ENCODE measurements around the gene SPTAN1.

Gene SPTAN1

GRCh38 chr9:128600099-128600498 lies 47.7 kb downstream of the SPTAN1 start:
- no peak for DNase-seq (ENCODE audit: low read depth)

GRCh38 chr9:128603697-128604096 lies 51.3 kb downstream of the SPTAN1 start:
- no peak for DNase-seq (ENCODE audit: low read depth)

DNA sequence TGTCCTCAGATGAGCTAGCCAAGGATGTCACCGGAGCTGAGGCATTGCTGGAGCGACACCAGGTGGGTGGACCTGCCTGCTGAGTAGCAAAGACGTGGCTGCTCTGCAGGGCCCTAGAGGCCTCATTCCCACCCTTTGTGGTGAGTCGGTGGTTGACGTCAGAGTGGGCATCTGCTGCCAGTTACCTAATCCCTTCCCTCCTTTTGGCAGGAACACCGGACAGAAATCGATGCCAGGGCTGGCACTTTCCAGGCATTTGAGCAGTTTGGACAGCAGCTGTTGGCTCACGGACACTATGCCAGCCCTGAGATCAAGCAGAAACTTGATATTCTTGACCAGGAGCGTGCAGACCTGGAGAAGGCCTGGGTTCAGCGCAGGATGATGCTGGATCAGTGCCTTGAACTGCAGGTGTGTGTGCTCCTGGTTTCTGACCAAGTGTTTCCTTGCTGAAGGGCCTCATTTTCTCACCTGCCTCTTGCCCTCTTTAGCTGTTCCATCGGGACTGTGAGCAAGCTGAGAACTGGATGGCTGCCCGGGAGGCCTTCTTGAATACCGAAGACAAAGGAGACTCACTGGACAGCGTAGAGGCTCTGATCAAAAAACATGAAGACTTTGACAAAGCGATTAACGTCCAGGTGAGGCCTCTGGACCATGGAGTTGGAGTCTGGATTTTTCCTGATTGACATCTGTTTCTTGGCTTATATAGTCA lies 55.4 kb downstream of the SPTAN1 start:
- no peak for DNase-seq (ENCODE audit: low read depth)

GRCh38 chr9:128610897-128611296 lies 58.5 kb downstream of the SPTAN1 start:
- no peak for DNase-seq (ENCODE audit: low read depth)

GRCh38 chr9:128611600-128612394 lies 59.4 kb downstream of the SPTAN1 start:
- no peak for DNase-seq (ENCODE audit: low read depth)

DNA sequence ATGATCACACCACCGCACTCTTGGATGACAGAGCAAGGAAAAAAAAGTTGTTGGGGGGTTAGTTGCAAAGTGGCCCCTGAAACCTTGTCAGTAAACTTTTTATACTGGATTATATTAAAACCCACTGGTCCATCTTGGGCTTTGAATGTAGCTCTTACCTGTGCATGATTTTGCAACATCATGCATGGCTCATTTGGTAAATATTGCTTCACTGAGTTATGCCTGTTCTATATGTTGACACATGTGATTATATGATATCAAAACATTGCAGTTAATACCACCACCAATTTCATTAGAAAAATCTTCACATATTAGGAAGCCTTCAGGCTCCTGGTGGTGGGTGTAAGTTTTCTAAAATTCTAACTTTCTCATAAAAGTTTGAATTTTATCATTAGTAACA lies 62.3 kb downstream of the SPTAN1 start:
- no peak for DNase-seq (ENCODE audit: low read depth)

DNA sequence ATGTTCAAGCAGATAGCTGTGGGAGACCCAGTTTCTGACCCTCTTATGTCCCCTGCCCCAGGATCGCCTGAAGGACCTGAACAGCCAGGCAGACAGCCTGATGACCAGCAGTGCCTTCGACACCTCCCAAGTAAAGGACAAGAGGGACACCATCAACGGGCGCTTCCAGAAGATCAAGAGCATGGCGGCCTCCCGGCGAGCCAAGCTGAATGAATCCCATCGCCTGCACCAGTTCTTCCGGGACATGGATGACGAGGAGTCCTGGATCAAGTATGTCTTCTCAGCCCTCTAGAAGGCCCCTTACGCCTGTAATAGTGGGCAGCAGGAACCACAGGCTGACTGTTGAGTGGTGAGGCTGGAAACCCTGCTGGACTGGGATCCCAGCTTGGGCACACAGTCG lies 63.2 kb downstream of the SPTAN1 start:
- DNase-seq (ENCODE audit: low read depth) = no peak

DNA sequence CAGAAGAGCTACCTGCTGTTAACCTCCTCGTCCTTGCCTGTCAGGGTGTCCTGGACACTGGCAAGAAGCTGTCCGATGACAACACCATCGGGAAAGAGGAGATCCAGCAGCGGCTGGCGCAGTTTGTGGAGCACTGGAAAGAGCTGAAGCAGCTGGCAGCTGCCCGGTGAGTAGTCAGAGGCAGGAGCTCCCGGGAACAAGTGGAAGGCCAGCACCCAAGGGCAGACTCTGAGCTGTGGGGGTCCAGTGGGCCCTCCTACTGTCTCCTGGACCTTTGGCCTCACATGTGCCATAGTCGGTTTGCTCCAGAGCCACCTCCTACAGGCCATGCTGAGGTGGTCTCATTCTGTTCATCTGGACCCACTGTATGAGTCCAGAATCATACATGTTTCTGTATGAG lies 65.6 kb downstream of the SPTAN1 start:
- DNase-seq (ENCODE audit: low read depth) = no peak

DNA sequence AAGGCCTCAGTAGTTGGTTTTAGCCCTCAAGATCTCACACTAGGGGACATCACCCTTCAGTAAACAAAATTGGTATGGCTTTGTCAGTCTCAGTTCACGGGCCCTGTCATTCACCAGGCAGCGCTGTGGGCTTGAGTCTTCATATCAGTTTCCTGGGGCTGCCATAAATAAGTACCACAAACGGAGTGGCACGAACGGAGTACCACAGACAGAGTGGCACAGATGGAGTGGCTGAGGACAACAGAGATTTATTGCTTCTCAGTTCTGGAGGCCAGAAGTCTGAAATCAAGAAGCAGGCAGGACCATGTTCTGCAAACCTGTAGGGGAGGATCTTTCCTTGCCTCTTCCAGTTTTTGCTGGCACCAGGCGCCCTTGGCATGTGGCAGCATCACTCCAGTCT lies 66.7 kb downstream of the SPTAN1 start:
- no peak for DNase-seq (ENCODE audit: low read depth)

DNA sequence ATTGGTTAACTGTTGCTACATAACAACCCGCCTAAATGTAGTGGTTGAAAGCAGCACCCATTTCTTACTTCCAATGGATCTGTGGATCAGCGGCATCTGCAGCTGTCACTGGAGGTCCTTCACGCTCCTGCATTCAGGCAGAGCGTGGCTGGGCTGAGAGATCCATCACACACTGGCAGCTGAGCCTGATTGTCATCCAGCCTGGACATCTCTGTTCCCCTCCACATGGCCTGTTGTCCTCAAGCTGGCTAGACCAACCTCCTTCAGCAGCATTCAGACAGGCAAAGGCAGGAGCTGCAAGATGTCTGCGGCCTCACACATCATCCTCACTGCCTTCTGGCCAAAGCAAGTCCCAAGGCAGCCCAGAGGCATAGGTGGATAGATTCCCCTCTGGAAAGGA lies 67.4 kb downstream of the SPTAN1 start:
- no peak for DNase-seq (ENCODE audit: low read depth)

DNA sequence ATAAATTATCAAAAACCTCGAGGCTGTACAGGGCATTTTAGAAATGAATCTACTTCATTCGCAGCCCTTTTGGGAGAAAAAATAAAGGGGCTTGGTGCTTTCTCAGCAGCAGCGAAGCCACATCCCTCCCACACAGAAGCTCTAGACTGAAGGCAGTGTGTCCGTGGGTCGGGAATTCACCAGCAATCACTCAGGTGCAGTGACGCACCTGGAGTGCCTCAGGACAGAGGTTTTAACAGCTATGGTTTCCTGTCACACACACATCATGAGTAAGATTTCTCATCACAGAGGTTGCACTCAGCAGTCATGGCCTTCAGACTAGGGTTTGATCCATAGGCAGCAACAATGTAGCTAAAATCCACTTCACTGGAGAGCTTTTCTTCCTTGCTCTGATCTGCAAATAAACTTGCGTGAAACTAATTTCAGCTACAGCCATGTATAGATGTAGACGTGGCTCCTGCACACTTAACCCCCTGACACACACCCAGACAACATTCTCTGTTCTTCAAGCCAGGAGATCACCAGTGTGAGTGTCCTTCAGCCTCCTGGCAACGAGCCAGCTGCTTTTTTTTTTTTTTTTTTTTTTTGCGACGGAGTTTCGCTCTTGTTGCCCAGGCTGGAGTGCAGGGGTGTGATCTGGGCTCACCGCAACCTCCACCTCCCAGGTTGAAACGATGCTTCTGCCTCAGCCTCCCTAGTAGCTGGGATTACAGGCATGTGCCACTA lies 69.5 kb downstream of the SPTAN1 start:
- DNase-seq (ENCODE audit: low read depth) = no peak

DNA sequence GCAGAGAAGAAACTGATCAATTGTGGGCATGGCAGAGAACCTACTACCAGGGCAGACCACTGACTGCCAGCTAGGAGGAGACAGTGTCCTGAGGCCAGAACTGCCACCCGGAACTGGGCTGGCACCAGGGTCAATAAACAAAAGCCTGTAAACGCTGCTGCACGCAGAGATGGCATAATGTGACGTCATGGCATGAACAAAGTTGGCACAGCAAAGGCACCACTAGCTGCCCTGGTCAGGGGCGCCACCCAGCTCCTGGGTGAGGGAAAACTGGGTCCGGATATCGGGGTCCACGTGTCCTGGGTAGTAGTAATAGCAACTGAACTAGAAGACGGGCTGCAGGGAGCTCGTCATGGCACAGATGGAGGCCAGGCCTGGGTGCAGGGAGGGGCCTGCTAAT lies 72.2 kb downstream of the SPTAN1 start:
- no peak for DNase-seq (ENCODE audit: low read depth)

GRCh38 chr9:128625391-128626146 lies 73.2 kb downstream of the SPTAN1 start:
- no peak for DNase-seq (ENCODE audit: low read depth)

DNA sequence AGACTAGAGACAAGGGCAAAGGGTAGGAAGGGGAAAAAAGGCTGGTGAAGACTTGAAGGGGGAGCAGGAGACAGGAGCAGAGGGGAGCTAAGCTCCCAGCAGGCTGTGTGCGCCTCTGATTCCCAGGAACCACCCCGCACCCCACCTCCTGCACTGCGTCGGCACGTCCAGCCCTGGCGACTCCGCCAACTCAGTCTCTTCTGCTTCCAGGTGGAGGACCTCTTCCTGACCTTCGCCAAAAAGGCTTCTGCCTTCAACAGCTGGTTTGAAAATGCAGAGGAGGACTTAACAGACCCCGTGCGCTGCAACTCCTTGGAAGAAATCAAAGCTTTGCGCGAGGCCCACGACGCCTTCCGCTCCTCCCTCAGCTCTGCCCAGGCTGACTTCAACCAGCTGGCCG lies 73.8 kb downstream of the SPTAN1 start:
- no peak for DNase-seq (ENCODE audit: low read depth)

DNA sequence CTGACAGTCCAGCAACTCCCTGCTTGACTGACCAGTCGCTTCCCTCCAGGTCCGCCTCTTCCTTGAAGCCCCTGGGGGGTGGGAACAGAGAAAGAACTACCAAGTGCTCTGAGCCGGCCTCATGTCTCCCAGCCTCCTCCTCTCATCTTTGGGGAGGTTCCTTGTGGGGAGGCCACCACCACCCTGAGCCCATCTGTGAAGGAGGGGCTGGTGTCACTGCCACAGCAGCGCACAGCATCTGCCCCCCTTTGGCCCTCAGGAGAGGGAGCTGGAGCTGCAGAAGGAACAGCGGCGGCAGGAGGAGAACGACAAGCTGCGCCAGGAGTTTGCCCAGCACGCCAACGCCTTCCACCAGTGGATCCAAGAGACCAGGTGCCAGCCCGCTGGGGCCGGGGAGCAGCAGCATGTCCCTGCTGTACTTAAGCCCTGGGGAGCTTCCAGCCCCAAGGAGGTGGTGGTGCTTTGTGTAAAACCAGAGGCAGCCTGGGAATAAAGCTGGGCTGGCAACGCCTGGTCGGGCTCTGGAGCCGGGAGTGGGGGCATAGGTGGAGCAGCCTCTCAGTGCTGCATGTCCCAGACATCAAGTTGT lies 74.8 kb downstream of the SPTAN1 start:
- no peak for DNase-seq (ENCODE audit: low read depth)

- DNase-seq (ENCODE audit: low read depth) = no peak
Measured at GRCh38 chr9:128627906-128628305, 75.5 kb downstream of the SPTAN1 start.

DNA sequence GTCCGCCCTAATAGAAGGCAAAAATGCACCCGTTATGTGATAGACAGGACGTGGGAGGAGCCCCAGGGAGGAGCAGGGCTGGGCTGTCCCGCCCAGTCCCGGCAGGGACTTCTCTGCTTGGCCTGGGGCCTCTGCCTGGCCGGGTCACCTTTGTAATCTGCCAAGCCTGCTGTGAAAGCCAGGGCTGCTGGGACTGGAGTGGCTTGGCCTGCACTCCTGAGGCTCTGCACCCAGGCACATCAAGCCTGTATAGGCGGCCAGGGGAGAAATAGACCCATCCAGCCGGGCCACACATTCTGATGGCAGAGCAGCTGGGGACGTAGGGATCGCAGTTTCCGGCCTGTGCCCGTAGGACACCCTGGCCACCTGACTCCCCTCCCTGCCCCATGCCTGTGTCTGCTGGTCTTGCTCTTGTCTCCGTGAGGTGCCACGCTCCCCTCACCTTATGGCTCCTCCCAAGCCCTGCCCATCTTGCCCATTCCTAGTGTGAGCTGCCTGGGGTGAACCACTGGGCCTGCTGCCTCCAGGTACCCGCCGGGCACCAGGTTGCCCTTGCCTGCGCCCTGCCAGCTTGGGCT lies 76.2 kb downstream of the SPTAN1 start:
- DNase-seq (ENCODE audit: low read depth) = no peak

- DNase-seq (ENCODE audit: low read depth) = no peak
Measured at GRCh38 chr9:128629136-128629535, 76.7 kb downstream of the SPTAN1 start.

DNA sequence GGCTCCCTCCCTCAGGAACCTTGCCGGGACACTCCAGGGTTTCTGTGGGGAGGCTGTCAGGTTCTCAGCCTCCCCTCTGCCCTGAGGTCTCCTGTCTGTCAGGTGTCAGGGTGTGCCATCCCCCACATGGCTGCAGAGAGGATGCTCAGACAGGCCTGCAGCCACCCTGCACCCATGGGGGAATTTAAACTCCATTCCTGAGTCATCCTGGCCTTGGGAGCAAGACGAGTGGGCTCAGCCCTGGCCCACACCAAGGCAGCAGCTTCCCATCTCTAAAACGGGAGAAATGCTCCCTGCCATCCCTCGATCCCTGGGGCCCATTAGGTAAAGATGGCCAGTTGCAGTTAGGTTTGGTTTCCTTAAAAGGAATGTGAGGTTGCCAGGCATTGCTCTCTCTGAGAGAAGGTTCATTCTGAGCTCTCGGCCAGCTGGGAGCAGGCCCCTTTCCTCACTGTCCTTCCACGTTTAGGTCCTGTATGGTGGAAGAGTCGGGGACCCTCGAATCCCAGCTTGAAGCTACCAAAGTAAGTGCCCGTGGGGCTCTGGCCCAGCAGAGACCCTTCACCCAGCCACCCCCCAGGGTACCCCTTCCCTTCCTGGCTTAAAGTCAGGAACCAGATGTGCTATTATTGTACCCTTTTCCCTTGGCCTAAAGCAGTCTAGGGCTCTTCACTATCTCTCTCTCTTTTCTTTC lies 77.6 kb downstream of the SPTAN1 start:
- DNase-seq (ENCODE audit: low read depth) = no peak

GRCh38 chr9:128631636-128632035 lies 79.2 kb downstream of the SPTAN1 start:
- DNase-seq (ENCODE audit: low read depth) = no peak

DNA sequence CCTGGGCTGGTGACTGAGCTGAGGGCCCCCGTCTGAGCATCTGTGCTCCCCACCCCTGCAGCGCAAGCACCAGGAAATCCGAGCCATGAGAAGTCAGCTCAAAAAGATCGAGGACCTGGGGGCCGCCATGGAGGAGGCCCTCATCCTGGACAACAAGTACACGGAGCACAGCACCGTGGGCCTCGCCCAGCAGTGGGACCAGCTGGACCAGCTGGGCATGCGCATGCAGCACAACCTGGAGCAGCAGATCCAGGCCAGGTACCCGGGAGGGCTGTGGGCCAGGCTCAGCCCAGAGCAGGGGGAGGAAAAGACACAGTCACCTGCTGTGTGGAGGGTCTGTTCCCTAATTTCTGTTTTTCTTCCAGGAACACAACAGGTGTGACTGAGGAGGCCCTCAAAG lies 79.7 kb downstream of the SPTAN1 start:
- DNase-seq (ENCODE audit: low read depth) = no peak

Measured in activated gamma-delta T cell treated with anti-CD3 and anti-CD28 coated beads, Interleukin-2, amount 50 U/mL, for 16 hours (primary cell).